Upper lobe of left lung (tissue), 4 donors: ENCODE results near the gene DIDO1.

Source experiments
- CTCF ChIP-seq, 6 experiments: fragments of 450-650 bp in 4 of 6; fragments of 200-600 bp in 2 of 6; sonication (generic) in 2 of 6; IDR thresholded peaks; one replicate each; pipeline ENCODE4 v1.5.1; 2016 to 2019; ENCODE audit warnings: antibody characterized with exemption in 6 of 6
- EP300 ChIP-seq, 4 donors: sonication (generic); formaldehyde crosslinking; IDR thresholded peaks; one replicate each; pipeline ENCODE4 v1.5.1; 2017; ENCODE audit warnings: antibody characterized with exemption in 4 of 4, control low read depth in 2 of 4

GRCh38 chr20:62902926-62903615 is 23.2 kb downstream of the DIDO1 start:
- TF ChIP-seq EP300 (IDR thresholded peaks at IDR 0.05) (no peak), CTCF (IDR thresholded peaks at IDR 0.05) (no peak)
